ENCODE measurements around the gene KLHL18. TPM values are rescaled to one million over a fixed set of nuclear protein-coding genes. Genes with fewer than 3 reads are reported as not detected.

Gene KLHL18
- total and polyA plus RNA-seq, 12 donors: 10.6 to 62.1 (median 28.3) TPM

- peaks cover 0 to 19% of the 10 kb centered on the region in 2 donors for H3K36me3 ChIP-seq (replicated peaks in 1 of 2)
- intact Hi-C loops (cut with DNase I): no loop called here
- no peak for DNase-seq
- no peaks in the 10 kb centered on the region for H3K4me1 ChIP-seq (replicated peaks in 1 of 2)
- TF ChIP-seq POLR2A (IDR thresholded peaks at IDR 0.05) (no peak), CTCF (IDR thresholded peaks at IDR 0.05) (no peak)
- H3K4me3 ChIP-seq: no peak overlapping the region
- no peaks in the 10 kb centered on the region for H3K27me3 ChIP-seq
- WGBS, 4 donors: 89 to 97% (median 90%) methylated on average over 5 of the region's 5 CpGs
- H3K27ac ChIP-seq: no peak overlapping the region
- H3K9me3 ChIP-seq (replicated peaks in 1 of 3): no peaks in the 10 kb centered on the region
Observed at GRCh38 chr3:47348411-47349154, 65.8 kb downstream of the KLHL18 start.

GRCh38 chr3:47355010-47355409 lies 72.3 kb downstream of the KLHL18 start:
- no peak for DNase-seq
- no peak for TF ChIP-seq CTCF (IDR thresholded peaks at IDR 0.05)

GRCh38 chr3:47356201-47356600 lies 73.5 kb downstream of the KLHL18 start:
- no peak for DNase-seq
- 91 to 92% (median 92%) methylated on average over 25 to 31 of the region's 31 CpGs for WGBS, 4 donors

More at GRCh38 chr3:47355010-47355409, 72.3 kb downstream of the KLHL18 start:
- Histone ChIP-seq H3K4me3 (no peak overlapping the region), H3K27ac (no peak overlapping the region), H3K9me3 (replicated peaks in 1 of 3) (peaks cover 0 to 5% (median 0%) of the 10 kb centered on the region in 3 donors), H3K27me3 (no peaks in the 10 kb centered on the region), H3K36me3 (replicated peaks in 1 of 2) (no peaks in the 10 kb centered on the region), H3K4me1 (replicated peaks in 1 of 2) (no peaks in the 10 kb centered on the region)
- 78 to 88% (median 81%) methylated on average over 3 of the region's 3 CpGs for WGBS, 4 donors
- intact Hi-C loops (cut with DNase I): loop anchor here in 1 of 2 donors (10.0 kb wide), 1 partner anchor 640 kb away; the partner anchor contains the start of gene PRSS50

More at GRCh38 chr3:47356201-47356600, 73.5 kb downstream of the KLHL18 start:
- Histone ChIP-seq H3K4me1 (replicated peaks in 1 of 2) (no peaks in the 10 kb centered on the region), H3K27ac (no peak overlapping the region), H3K27me3 (no peaks in the 10 kb centered on the region), H3K9me3 (replicated peaks in 1 of 3) (peaks cover 0 to 10% (median 0%) of the 10 kb centered on the region in 3 donors), H3K4me3 (no peak overlapping the region), H3K36me3 (replicated peaks in 1 of 2) (no peaks in the 10 kb centered on the region)
- TF ChIP-seq CTCF (IDR thresholded peaks at IDR 0.05) (no peak), POLR2A (IDR thresholded peaks at IDR 0.05) (no peak)
- intact Hi-C loops (cut with DNase I): loop anchor here in 1 of 2 donors (10.0 kb wide), 1 partner anchor 641 kb away; the partner anchor contains the start of gene PRSS50

Data from adrenal gland (tissue), 12 donors.